HK-2 (cell line): ENCODE results near the gene TMEM43.

Experiments
- DNase-seq: peaks from one replicate; pipeline ENCODE4 v3.0.0-alpha.2; 2018; ENCODE audit not compliant: unreplicated experiment

TMEM43 gene

GRCh38 chr3:14138109-14138877, 13.4 kb downstream of the TMEM43 start:
- no peak for DNase-seq

GRCh38 chr3:14138878-14139655, 14.2 kb downstream of the TMEM43 start:
- no peak for DNase-seq

- no peak for DNase-seq
These were observed 14.9 kb downstream of the TMEM43 start for GRCh38 chr3:14139771-14140170.

GRCh38 chr3:14140668-14141067, 15.8 kb downstream of the TMEM43 start:
- no peak for DNase-seq

- no peak for DNase-seq
These were observed 16.3 kb downstream of the TMEM43 start for GRCh38 chr3:14141144-14141543.

- no peak for DNase-seq
These were observed 16.9 kb downstream of the TMEM43 start for GRCh38 chr3:14141602-14142341.

- no peak for DNase-seq
These were observed 17.9 kb downstream of the TMEM43 start for GRCh38 chr3:14142567-14143270.

GRCh38 chr3:14143271-14144225, 18.7 kb downstream of the TMEM43 start:
- peak; percentile 38 for DNase-seq

GRCh38 chr3:14144423-14145075, 19.7 kb downstream of the TMEM43 start:
- peak; percentile 41 for DNase-seq

- DNase-seq = no peak
These were observed 20.4 kb downstream of the TMEM43 start for GRCh38 chr3:14145236-14145635.

- DNase-seq = no peak
These were observed 21.0 kb downstream of the TMEM43 start for GRCh38 chr3:14145670-14146380.

- DNase-seq = no peak
These were observed 21.7 kb downstream of the TMEM43 start for GRCh38 chr3:14146381-14147065.

- no peak for DNase-seq
These were observed 22.2 kb downstream of the TMEM43 start for GRCh38 chr3:14147066-14147435.

- DNase-seq = no peak
These were observed 22.8 kb downstream of the TMEM43 start for GRCh38 chr3:14147617-14148016.

- no peak for DNase-seq
These were observed 23.5 kb downstream of the TMEM43 start for GRCh38 chr3:14148041-14148985.

GRCh38 chr3:14150078-14150477, 25.2 kb downstream of the TMEM43 start:
- no peak for DNase-seq

- no peak for DNase-seq
These were observed 25.8 kb downstream of the TMEM43 start for GRCh38 chr3:14150491-14151230.
